ENCODE data around the gene NUDT12. TPM values are rescaled to one million over a fixed set of nuclear protein-coding genes. Genes with fewer than 3 reads are reported as not detected.

Gene NUDT12
- total RNA-seq, 1 donor from 2014 or later, result 7.4 TPM

- peak overlapping the region; percentile 25 for H3K27ac Mint-ChIP-seq (ENCODE audit: unreplicated experiment)
- peak; percentile 93 for TF ChIP-seq CTCF (IDR thresholded peaks at IDR 0.05)
- H3K27me3 Mint-ChIP-seq (ENCODE audit: low read depth), result no peaks in the 10 kb centered on the region
Observed at GRCh38 chr5:103587185-103587748, 24.7 kb upstream of the NUDT12 start.

GRCh38 chr5:103582364-103582763 lies 19.8 kb upstream of the NUDT12 start:
- Mint-ChIP-seq H3K4me1 (ENCODE audit: low read depth) (peaks cover 2% of the 10 kb centered on the region), H3K4me3 (ENCODE audit: unreplicated experiment) (no peak overlapping the region), H3K27me3 (ENCODE audit: low read depth) (peaks cover 2% of the 10 kb centered on the region), H3K27ac (ENCODE audit: unreplicated experiment) (no peak overlapping the region), H3K9me3 (ENCODE audit: low read depth) (no peaks in the 10 kb centered on the region), H3K36me3 (ENCODE audit: low read depth) (no peaks in the 10 kb centered on the region)
- no peak for DNase-seq (ENCODE audit: low spot score)
- TF ChIP-seq CTCF (IDR thresholded peaks at IDR 0.05), result peak; percentile 83

More at GRCh38 chr5:103587185-103587748, 24.7 kb upstream of the NUDT12 start:
- Mint-ChIP-seq H3K4me1 (ENCODE audit: low read depth) (peaks cover 16% of the 10 kb centered on the region), H3K4me3 (ENCODE audit: unreplicated experiment) (no peak overlapping the region), H3K36me3 (ENCODE audit: low read depth) (no peaks in the 10 kb centered on the region), H3K9me3 (ENCODE audit: low read depth) (no peaks in the 10 kb centered on the region)
- no peak for DNase-seq (ENCODE audit: low spot score)

GRCh38 chr5:103573411-103573810 lies 10.8 kb upstream of the NUDT12 start:
- H3K36me3 Mint-ChIP-seq (ENCODE audit: low read depth), result no peaks in the 10 kb centered on the region
- peaks cover 11% of the 10 kb centered on the region for H3K4me1 Mint-ChIP-seq (ENCODE audit: low read depth)
- no peak for TF ChIP-seq CTCF (IDR thresholded peaks at IDR 0.05)
- no peak overlapping the region for H3K4me3 Mint-ChIP-seq (ENCODE audit: unreplicated experiment)
- H3K27ac Mint-ChIP-seq (ENCODE audit: unreplicated experiment), result no peak overlapping the region
- DNase-seq (ENCODE audit: low spot score), result no peak
- no peaks in the 10 kb centered on the region for H3K27me3 Mint-ChIP-seq (ENCODE audit: low read depth)
- H3K9me3 Mint-ChIP-seq (ENCODE audit: low read depth), result no peaks in the 10 kb centered on the region

- H3K27me3 Mint-ChIP-seq (ENCODE audit: low read depth), result no peaks in the 10 kb centered on the region
- H3K36me3 Mint-ChIP-seq (ENCODE audit: low read depth), result no peaks in the 10 kb centered on the region
- no peak for DNase-seq (ENCODE audit: low spot score)
- no peaks in the 10 kb centered on the region for H3K9me3 Mint-ChIP-seq (ENCODE audit: low read depth)
- H3K27ac Mint-ChIP-seq (ENCODE audit: unreplicated experiment), result no peak overlapping the region
- no peak overlapping the region for H3K4me3 Mint-ChIP-seq (ENCODE audit: unreplicated experiment)
- no peak for TF ChIP-seq CTCF (IDR thresholded peaks at IDR 0.05)
- H3K4me1 Mint-ChIP-seq (ENCODE audit: low read depth), result peaks cover 11% of the 10 kb centered on the region
Observed at GRCh38 chr5:103572454-103572853, 9.9 kb upstream of the NUDT12 start.

GRCh38 chr5:103571730-103572129 lies 9.1 kb upstream of the NUDT12 start:
- no peak for DNase-seq (ENCODE audit: low spot score)
- Mint-ChIP-seq H3K27ac (ENCODE audit: unreplicated experiment) (no peak overlapping the region), H3K27me3 (ENCODE audit: low read depth) (no peaks in the 10 kb centered on the region), H3K4me1 (ENCODE audit: low read depth) (peaks cover 11% of the 10 kb centered on the region), H3K36me3 (ENCODE audit: low read depth) (no peaks in the 10 kb centered on the region), H3K4me3 (ENCODE audit: unreplicated experiment) (no peak overlapping the region), H3K9me3 (ENCODE audit: low read depth) (no peaks in the 10 kb centered on the region)
- TF ChIP-seq CTCF (IDR thresholded peaks at IDR 0.05), result no peak

Data from chondrocyte (in vitro differentiated cells).